Kidney (tissue), 14 donors: Measurements from ENCODE around the gene U2AF1L4. TPM values are rescaled to one million over a fixed set of nuclear protein-coding genes. Genes with fewer than 3 reads are reported as not detected.

ENCODE experiments used
- DNase-seq, 5 donors: peaks; one replicate each; pipeline ENCODE4 v3.0.0-alpha.2; 2013 to 2020
- FAIRE-seq: peaks from 2 replicates; lab custom pipeline; 2012; peaks lifted over from hg19 to GRCh38; lab: Jason Lieb, UNC
- H3K27ac ChIP-seq, 2 donors: one replicate each; pipeline ENCODE4 v1.7.0; 2013; ENCODE audit warnings: low read depth in 2 of 2, low read length in 2 of 2, inconsistent platforms in 1 of 2
- H3K27me3 ChIP-seq: one replicate; pipeline ENCODE4 v1.7.1; 2013; ENCODE audit warnings: low read length, inconsistent platforms; ENCODE audit not compliant: control insufficient read depth, insufficient read depth
- H3K36me3 ChIP-seq, 3 donors: one replicate each; pipeline versions ENCODE4 v1.7.0 to v1.7.1; 2013; ENCODE audit warnings: low read length in 3 of 3, control low read depth in 1 of 3, inconsistent platforms in 1 of 3; ENCODE audit not compliant: insufficient read depth in 3 of 3, control insufficient read depth in 2 of 3
- H3K4me1 ChIP-seq, 3 donors: one replicate each; pipeline versions ENCODE4 v1.7.0 to v1.7.1; 2013; ENCODE audit warnings: low read length in 3 of 3, inconsistent platforms in 1 of 3, low read depth in 1 of 3; ENCODE audit not compliant: control insufficient read depth in 2 of 3, insufficient read depth in 2 of 3
- H3K4me3 ChIP-seq, 3 donors: one replicate each; pipeline versions ENCODE4 v1.7.0 to v1.8.1; 2013; ENCODE audit warnings: low read length in 3 of 3, control low read depth in 1 of 3, inconsistent platforms in 1 of 3
- H3K9ac ChIP-seq, 3 donors: one replicate each; pipeline versions ENCODE4 v1.7.0 to v1.7.1; 2013; ENCODE audit warnings: low read length in 3 of 3, control low read depth in 1 of 3, inconsistent platforms in 1 of 3
- H3K9me3 ChIP-seq, 3 donors: one replicate each; pipeline versions ENCODE4 v1.7.0 to v1.7.1; 2013; ENCODE audit warnings: low read length in 3 of 3, control low read depth in 1 of 3, inconsistent platforms in 1 of 3; ENCODE audit not compliant: control insufficient read depth in 2 of 3, insufficient read depth in 1 of 3
- intact Hi-C: fragments of 100-400 bp; cut with DNase I; formaldehyde crosslinking; loops from one replicate; pipeline ENCODE4 v1.11.1; 2022
- polyA plus RNA-seq: library from polyadenylated mRNA; stranded (reverse); fragments of 350-450 nt; fragmentation: Illumina TruSeq; extraction: RNeasy Lipid Tissue Mini Kit (QIAGEN cat#74804); gene quantifications from one replicate; pipeline ENCODE4 v1.2.3, GENCODE V29; 2014; ENCODE audit warnings: low read depth, low replicate concordance; ENCODE audit not compliant: insufficient read depth
- total RNA-seq: library from RNA; stranded (reverse); fragmentation: NEBNext Ultra II Directional; extraction: Animal tissue kit (Norgen Biotek cat#: 25700); gene quantifications from one replicate; pipeline ENCODE4 v1.2.1, GENCODE V29; 2021
- TF ChIP-seq, protein P1 (sequence below): IDR thresholded peaks from 3 replicates; pipeline ENCODE4 v1.5.1; 2012; ENCODE audit warnings: mild to moderate bottlenecking, moderate library complexity, borderline replicate concordance; ENCODE audit not compliant: insufficient read depth; ENCODE audit errors: extremely low read depth
- donor health status: control.
- donor health status: control.
- donor health status: control.
- donor health status: control.
- donor health status: control.
- donor health status: DM: yes; HTN: yes; CAD: no.
- donor health status: Normal renal cell carcinoma (clear cell type).

U2AF1L4 gene
- total and polyA plus RNA-seq, 2 donors from 2014 or later = 27.4 to 47.7 TPM

DNA sequence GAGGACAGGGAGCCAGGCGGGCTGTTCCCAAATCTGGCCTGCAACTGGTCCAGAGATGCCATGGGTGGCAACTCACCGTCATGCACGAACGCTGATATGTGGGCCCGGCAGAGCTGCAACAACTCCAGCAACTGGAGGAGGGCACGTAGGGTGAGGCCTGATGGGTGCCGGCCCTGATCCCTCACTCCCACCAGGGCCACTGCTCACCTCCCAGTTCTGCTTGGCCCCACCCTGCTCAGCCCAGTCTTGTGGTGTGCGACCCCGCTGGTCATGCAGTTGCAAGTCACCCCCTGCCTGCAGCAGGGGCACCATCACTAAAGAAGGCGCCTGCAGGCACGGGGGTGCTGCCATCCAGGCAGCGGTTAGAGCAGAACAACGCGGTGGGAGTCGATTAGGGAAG lies 47.1 kb upstream of the U2AF1L4 start:
- TF ChIP-seq, protein P1, sequence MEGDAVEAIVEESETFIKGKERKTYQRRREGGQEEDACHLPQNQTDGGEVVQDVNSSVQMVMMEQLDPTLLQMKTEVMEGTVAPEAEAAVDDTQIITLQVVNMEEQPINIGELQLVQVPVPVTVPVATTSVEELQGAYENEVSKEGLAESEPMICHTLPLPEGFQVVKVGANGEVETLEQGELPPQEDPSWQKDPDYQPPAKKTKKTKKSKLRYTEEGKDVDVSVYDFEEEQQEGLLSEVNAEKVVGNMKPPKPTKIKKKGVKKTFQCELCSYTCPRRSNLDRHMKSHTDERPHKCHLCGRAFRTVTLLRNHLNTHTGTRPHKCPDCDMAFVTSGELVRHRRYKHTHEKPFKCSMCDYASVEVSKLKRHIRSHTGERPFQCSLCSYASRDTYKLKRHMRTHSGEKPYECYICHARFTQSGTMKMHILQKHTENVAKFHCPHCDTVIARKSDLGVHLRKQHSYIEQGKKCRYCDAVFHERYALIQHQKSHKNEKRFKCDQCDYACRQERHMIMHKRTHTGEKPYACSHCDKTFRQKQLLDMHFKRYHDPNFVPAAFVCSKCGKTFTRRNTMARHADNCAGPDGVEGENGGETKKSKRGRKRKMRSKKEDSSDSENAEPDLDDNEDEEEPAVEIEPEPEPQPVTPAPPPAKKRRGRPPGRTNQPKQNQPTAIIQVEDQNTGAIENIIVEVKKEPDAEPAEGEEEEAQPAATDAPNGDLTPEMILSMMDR = no peak
- Histone ChIP-seq H3K27ac (no peak overlapping the region), H3K4me1 (no peaks in the 10 kb centered on the region), H3K27me3 (peaks cover 2% of the 10 kb centered on the region), H3K4me3 (no peak overlapping the region), H3K9me3 (no peaks in the 10 kb centered on the region), H3K9ac (no peak overlapping the region), H3K36me3 (no peaks in the 10 kb centered on the region)
- no peak for FAIRE-seq
- intact Hi-C loops = no loop called here
- DNase-seq = peak in 1 of 5 donors; percentile 69

- H3K9me3 ChIP-seq = no peaks in the 10 kb centered on the region
- no peak overlapping the region for H3K9ac ChIP-seq
- no peaks in the 10 kb centered on the region for H3K4me1 ChIP-seq
- no peak overlapping the region for H3K27ac ChIP-seq
- FAIRE-seq = no peak
- no peak for DNase-seq
- intact Hi-C loops = no loop called here
- peaks cover 2% of the 10 kb centered on the region for H3K27me3 ChIP-seq
- TF ChIP-seq, protein P1 = no peak
- no peak overlapping the region for H3K4me3 ChIP-seq
- H3K36me3 ChIP-seq = no peaks in the 10 kb centered on the region
Measured at GRCh38 chr19:35791814-35792279, 46.6 kb upstream of the U2AF1L4 start.

GRCh38 chr19:35790981-35791813 lies 46.0 kb upstream of the U2AF1L4 start:
- Histone ChIP-seq H3K4me3 (no peak overlapping the region), H3K4me1 (no peaks in the 10 kb centered on the region), H3K36me3 (no peaks in the 10 kb centered on the region), H3K27me3 (peaks cover 2% of the 10 kb centered on the region), H3K27ac (no peak overlapping the region), H3K9ac (no peak overlapping the region), H3K9me3 (no peaks in the 10 kb centered on the region)
- DNase-seq (no peak), FAIRE-seq (no peak)
- intact Hi-C loops = no loop called here
- TF ChIP-seq, protein P1 = no peak
